ENCODE measurements around the gene KCNIP4. TPM values are rescaled to one million over a fixed set of nuclear protein-coding genes. Genes with fewer than 3 reads are reported as not detected.

The KCNIP4 gene
- total and polyA plus RNA-seq, 9 of the 15 experiments (the other 6 are each of a cell fraction or from before 2014, with no cell fraction given), result 0.25 to 0.41 TPM; not detected in 7

DNA sequence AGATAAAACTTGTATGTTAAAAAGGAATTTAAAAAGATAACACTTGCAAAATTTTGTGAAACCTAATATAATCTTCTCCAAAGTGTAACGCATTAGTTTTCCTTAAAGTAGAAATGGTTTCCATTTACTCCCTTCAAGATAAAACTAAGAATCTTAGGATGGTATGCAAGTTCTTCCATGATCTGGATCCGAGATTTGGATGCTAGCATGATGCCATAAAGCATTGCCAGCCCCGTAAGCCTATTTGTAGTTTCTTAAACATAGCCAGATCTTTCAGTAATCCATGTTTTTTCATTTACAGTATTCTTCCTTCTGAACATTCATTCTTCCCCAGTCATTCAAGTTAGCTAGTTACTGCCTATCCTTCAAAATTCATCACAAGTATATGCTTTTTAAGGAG is 572.4 kb downstream of the KCNIP4 start:
- 0% methylated on average over 3 of the region's 3 CpGs for WGBS (ENCODE audit: insufficient coverage, low coverage, missing lambda C conversion rate)
- no peak overlapping the region for H3K27ac ChIP-seq (ENCODE audit: extremely low read depth, low read depth, low read length)
- ChIA-PET CTCF (ENCODE audit: low intra/inter-chr PET ratio) (no interaction called here), POLR2A (no interaction called here)
- in situ Hi-C loops (cut with MboI), result no loop called here
- ATAC-seq (no peak), DNase-seq (ENCODE audit: extremely low read depth in 1 of 4, low spot score in 3 of 4) (no peak), FAIRE-seq (no peak)
- H4K20me1 ChIP-seq (replicated peaks; ENCODE audit: control insufficient read depth, insufficient read depth, low read length), result no peaks in the 10 kb centered on the region
- H3K4me1 ChIP-seq (replicated peaks in 1 of 2; ENCODE audit: control insufficient read depth in 2 of 2, insufficient read depth in 2 of 2, low read length in 2 of 2), result no peaks in the 10 kb centered on the region
- H3K9me1 ChIP-seq (ENCODE audit: control insufficient read depth, insufficient read depth, low read length), result no peaks in the 10 kb centered on the region
- H3K36me3 ChIP-seq (ENCODE audit: control insufficient read depth, insufficient read depth, low read length), result no peaks in the 10 kb centered on the region
- no peak overlapping the region for H2AFZ ChIP-seq (ENCODE audit: low read depth, low read length)
- no peaks in the 10 kb centered on the region for H3K79me2 ChIP-seq (ENCODE audit: control insufficient read depth, insufficient read depth, low read length)
- no peak overlapping the region for H3K9ac ChIP-seq (ENCODE audit: insufficient read depth in 1 of 2, low read depth in 2 of 2, low read length in 2 of 2)
- H3K4me3 ChIP-seq, result no peak overlapping the region
- H3K4me2 ChIP-seq (ENCODE audit: insufficient read depth, low read length), result no peak overlapping the region
- intact Hi-C loops (cut with micrococcal nuclease), result no loop called here
- no TSS peak for BruUV-seq (replicated peaks)
- H3K9me3 ChIP-seq (replicated peaks; ENCODE audit: control insufficient read depth, insufficient read depth, low read depth, low read length), result no peaks in the 10 kb centered on the region
- no peaks in the 10 kb centered on the region for H3K27me3 ChIP-seq (ENCODE audit: control insufficient read depth in 2 of 2, insufficient read depth in 2 of 2, low read length in 2 of 2)
- TF ChIP-seq, protein P1, sequence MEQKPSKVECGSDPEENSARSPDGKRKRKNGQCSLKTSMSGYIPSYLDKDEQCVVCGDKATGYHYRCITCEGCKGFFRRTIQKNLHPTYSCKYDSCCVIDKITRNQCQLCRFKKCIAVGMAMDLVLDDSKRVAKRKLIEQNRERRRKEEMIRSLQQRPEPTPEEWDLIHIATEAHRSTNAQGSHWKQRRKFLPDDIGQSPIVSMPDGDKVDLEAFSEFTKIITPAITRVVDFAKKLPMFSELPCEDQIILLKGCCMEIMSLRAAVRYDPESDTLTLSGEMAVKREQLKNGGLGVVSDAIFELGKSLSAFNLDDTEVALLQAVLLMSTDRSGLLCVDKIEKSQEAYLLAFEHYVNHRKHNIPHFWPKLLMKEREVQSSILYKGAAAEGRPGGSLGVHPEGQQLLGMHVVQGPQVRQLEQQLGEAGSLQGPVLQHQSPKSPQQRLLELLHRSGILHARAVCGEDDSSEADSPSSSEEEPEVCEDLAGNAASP (IDR thresholded peaks at IDR 0.05), result no peak
- TF ChIP-seq ZNF274 (IDR thresholded peaks at IDR 0.05; ENCODE audit: borderline replicate concordance, low read depth, low read length) (no peak), USF2 (CRISPR knock-in tag; IDR thresholded peaks at IDR 0.05) (no peak), NUFIP1 (IDR thresholded peaks at IDR 0.05; ENCODE audit: partially characterized antibody) (no peak), CREM (IDR thresholded peaks at IDR 0.05; ENCODE audit: low read depth) (no peak), HDAC2 (IDR thresholded peaks at IDR 0.05) (no peak), ZNF589 (CRISPR knock-in tag; IDR thresholded peaks at IDR 0.05; ENCODE audit: low read depth) (no peak), E2F8 (IDR thresholded peaks at IDR 0.05; ENCODE audit: low read depth, partially characterized antibody) (no peak), GABPA (tag; conservative IDR thresholded peaks at IDR 0.05; ENCODE audit: low read depth) (no peak), PURB (CRISPR knock-in tag; IDR thresholded peaks at IDR 0.05; ENCODE audit: low read depth) (no peak), ZBTB12 (CRISPR knock-in tag; IDR thresholded peaks at IDR 0.05) (no peak), ZNF277 (CRISPR knock-in tag; IDR thresholded peaks at IDR 0.05; ENCODE audit: borderline replicate concordance) (no peak), POLR3A (IDR thresholded peaks at IDR 0.05; ENCODE audit: borderline replicate concordance, extremely low read depth, insufficient read depth, insufficient read length) (no peak)
- TF ChIP-seq, protein P2, sequence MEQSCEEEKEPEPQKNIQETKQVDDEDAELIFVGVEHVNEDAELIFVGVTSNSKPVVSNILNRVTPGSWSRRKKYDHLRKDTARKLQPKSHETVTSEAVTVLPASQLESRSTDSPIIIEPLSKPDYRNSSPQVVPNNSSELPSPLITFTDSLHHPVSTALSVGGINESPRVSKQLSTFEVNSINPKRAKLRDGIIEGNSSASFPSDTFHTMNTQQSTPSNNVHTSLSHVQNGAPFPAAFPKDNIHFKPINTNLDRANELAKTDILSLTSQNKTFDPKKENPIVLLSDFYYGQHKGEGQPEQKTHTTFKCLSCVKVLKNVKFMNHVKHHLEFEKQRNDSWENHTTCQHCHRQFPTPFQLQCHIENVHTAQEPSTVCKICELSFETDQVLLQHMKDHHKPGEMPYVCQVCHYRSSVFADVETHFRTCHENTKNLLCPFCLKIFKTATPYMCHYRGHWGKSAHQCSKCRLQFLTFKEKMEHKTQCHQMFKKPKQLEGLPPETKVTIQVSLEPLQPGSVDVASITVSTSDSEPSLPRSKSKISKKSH (CRISPR knock-in tag; IDR thresholded peaks at IDR 0.05), result no peak
